AG09309 (cell line): ENCODE measurements around the gene RGS17.

Experiments
- DNase-seq: peaks from one replicate; pipeline ENCODE4 v3.0.0-alpha.2; 2010; ENCODE audit warnings: low read depth
- H3K4me3 ChIP-seq: 2 replicates; pipeline ENCODE4 v1.5.1; 2011; ENCODE audit warnings: mild to moderate bottlenecking, low read depth, low read length, moderate library complexity; ENCODE audit not compliant: control insufficient read depth
- CTCF ChIP-seq: IDR thresholded peaks from 2 replicates; pipeline ENCODE4 v1.5.1; 2011; ENCODE audit warnings: mild to moderate bottlenecking, low read depth, low read length, inconsistent platforms; ENCODE audit not compliant: insufficient read depth, control insufficient read depth; ENCODE audit errors: missing control alignments

RGS17 gene

GRCh38 chr6:153038378-153039057, 92.6 kb downstream of the RGS17 start:
- no peak for TF ChIP-seq CTCF
- DNase-seq, result peak; percentile 25
- H3K4me3 ChIP-seq, result no peak overlapping the region

GRCh38 chr6:153034139-153034538, 96.9 kb downstream of the RGS17 start:
- no peak overlapping the region for H3K4me3 ChIP-seq
- no peak for DNase-seq
- TF ChIP-seq CTCF, result no peak

DNA sequence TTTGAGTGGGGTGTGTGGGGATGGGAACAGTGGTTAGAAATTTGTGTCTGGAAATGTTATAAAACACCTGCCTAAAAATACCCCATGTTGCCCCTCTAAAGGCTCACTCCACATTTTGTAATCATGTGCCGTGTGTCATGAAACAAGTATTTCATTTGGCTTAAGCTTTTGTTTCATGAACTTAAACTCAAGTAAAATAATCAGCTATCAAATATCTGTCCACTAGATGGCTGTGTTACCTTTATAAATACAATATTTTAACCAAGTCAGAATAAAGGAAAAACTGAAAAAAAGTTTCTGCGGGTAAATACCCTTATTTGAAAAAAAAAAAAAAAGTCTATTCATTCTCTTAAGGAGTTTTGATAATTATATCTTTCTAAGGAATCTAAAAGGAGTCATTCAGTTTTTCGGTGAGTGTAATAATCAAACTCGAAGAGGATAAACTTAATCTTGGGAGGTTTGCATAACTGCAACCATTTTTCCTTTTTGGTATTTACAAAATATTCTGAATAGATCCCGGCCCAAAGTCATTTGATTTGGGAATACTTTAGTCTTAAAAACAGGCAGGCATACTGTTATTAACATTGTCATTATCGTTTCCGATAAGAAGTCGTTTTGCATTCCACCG, 98.7 kb downstream of the RGS17 start:
- no peak overlapping the region for H3K4me3 ChIP-seq
- peak; percentile 51 for DNase-seq
- TF ChIP-seq CTCF, result peak; percentile 24

GRCh38 chr6:153031335-153031955, 99.6 kb downstream of the RGS17 start:
- no peak for DNase-seq
- H3K4me3 ChIP-seq, result no peak overlapping the region
- TF ChIP-seq CTCF, result no peak

DNA sequence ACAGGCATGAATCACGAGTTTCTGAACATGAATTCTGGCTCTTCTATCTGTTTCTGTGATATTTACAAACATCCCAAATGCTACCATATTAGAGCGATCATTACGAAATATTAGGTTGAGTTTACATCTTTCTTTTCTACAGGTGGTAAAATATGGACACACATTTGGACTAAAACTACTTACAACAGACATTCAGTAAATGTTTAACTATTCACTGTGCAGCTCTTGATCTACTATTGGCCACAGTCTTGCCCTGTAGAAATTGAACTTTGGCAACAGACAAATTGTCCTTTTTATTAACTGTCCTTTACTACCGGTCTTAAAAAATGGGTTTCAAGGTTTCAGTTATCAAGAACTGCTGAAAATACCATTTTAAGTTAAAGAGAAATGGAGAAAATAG, 102.1 kb downstream of the RGS17 start:
- no peak for TF ChIP-seq CTCF
- H3K4me3 ChIP-seq, result no peak overlapping the region
- DNase-seq, result no peak

GRCh38 chr6:153028286-153028685, 102.8 kb downstream of the RGS17 start:
- H3K4me3 ChIP-seq, result no peak overlapping the region
- no peak for DNase-seq
- no peak for TF ChIP-seq CTCF

GRCh38 chr6:153027480-153027879, 103.6 kb downstream of the RGS17 start:
- no peak overlapping the region for H3K4me3 ChIP-seq
- no peak for DNase-seq
- no peak for TF ChIP-seq CTCF
